ENCODE results near the gene GRHL1.

DNA sequence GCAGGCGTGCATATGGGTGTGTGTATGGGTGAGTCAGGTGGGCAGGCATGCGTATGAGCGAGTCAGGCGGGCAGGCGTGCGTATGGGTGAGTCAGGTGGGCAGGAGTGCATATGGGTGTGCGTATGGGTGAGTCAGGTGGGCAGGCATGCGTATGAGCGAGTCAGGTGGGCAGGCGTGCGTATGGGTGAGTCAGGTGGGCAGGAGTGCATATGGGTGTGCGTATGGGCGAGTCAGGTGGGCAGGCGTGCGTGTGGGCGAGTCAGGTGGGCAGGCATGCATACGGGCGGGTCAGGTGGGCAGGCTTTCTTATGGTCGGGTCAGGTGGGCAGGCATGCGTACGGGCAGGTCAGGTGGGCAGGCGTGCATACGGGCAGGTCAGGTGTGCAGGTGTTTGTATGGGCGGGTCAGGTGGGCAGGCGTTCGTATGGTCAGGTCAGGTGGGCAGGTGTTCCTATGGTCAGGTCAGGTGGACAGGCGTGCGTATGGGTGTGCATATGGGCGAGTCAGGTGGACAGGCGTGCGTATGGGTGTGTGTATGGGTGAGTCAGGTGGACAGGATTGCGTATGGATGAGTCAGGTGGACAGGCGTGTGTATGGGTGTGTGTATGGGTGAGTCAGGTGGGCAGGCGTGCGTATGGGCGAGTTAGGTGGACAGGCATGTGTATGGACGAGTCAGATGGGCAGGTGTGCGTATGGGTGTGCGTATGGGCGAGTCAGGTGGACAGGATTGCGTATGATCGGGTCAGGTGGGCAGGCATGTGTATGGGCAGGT lies 63.1 kb downstream of the GRHL1 start:
- no peak for TF ChIP-seq YY1 (IDR thresholded peaks at IDR 0.05; ENCODE audit: insufficient read depth, insufficient read length)
- no peak for TF ChIP-seq ZNF274 (IDR thresholded peaks at IDR 0.05; ENCODE audit: low read depth, low read length)
- no peak for TF ChIP-seq SUZ12 (IDR thresholded peaks at IDR 0.05; ENCODE audit: extremely low read depth, insufficient read depth, insufficient read length)
